Prostate gland (tissue), 2 donors: Measurements from ENCODE around the gene TOM1L2.

Experiments
- POLR2A ChIP-seq: fragments of 450-650 bp; IDR thresholded peaks from one replicate; pipeline ENCODE4 v1.6.1; 2016; ENCODE audit warnings: antibody characterized with exemption, mild to moderate bottlenecking
- POLR2AphosphoS5 ChIP-seq: sonication (generic); formaldehyde crosslinking; IDR thresholded peaks from one replicate; pipeline ENCODE4 v1.6.1; 2017; ENCODE audit warnings: antibody characterized with exemption
- TF ChIP-seq, protein P1 (sequence below), 4 experiments: fragments of 200-600 bp in 2 of 4; fragments of 450-650 bp in 2 of 4; sonication (generic) in 2 of 4; IDR thresholded peaks; 1 replicate in 3 of 4; 2 replicates in 1 of 4; pipeline ENCODE4 v1.5.1; 2016 to 2019; ENCODE audit warnings: antibody characterized with exemption in 4 of 4, mild to moderate bottlenecking in 2 of 4, moderate library complexity in 2 of 4

DNA sequence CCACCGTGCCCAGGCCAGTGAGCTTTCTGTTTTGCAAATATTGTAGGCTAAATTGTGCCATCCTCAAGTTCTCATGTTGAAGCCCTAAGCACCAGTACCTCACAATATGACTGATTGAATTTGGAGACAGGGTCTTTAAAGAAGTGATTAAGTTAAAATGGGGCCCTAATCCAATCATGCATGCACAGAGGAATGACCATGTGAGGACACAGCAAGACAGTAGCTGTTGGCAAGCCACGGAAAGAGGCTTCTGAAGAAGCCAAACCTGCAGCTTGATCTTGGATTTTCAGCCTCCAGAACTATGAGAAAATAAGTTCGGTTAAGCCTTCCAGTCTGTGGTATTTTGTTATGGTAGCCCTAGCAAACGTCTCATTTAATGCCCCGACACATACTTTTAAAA is 24.9 kb downstream of the TOM1L2 start:
- TF ChIP-seq POLR2A (no peak), POLR2AphosphoS5 (no peak)
- TF ChIP-seq, protein P1, sequence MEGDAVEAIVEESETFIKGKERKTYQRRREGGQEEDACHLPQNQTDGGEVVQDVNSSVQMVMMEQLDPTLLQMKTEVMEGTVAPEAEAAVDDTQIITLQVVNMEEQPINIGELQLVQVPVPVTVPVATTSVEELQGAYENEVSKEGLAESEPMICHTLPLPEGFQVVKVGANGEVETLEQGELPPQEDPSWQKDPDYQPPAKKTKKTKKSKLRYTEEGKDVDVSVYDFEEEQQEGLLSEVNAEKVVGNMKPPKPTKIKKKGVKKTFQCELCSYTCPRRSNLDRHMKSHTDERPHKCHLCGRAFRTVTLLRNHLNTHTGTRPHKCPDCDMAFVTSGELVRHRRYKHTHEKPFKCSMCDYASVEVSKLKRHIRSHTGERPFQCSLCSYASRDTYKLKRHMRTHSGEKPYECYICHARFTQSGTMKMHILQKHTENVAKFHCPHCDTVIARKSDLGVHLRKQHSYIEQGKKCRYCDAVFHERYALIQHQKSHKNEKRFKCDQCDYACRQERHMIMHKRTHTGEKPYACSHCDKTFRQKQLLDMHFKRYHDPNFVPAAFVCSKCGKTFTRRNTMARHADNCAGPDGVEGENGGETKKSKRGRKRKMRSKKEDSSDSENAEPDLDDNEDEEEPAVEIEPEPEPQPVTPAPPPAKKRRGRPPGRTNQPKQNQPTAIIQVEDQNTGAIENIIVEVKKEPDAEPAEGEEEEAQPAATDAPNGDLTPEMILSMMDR (IDR thresholded peaks at IDR 0.05): no peak
